GM10847 (cell line): ENCODE results near the gene MEF2D.

Experiments used
- POLR2A ChIP-seq: IDR thresholded peaks from 2 replicates; pipeline ENCODE4 v1.6.1; 2011; ENCODE audit not compliant: insufficient read length; ENCODE audit errors: extremely low read depth

Gene MEF2D

DNA sequence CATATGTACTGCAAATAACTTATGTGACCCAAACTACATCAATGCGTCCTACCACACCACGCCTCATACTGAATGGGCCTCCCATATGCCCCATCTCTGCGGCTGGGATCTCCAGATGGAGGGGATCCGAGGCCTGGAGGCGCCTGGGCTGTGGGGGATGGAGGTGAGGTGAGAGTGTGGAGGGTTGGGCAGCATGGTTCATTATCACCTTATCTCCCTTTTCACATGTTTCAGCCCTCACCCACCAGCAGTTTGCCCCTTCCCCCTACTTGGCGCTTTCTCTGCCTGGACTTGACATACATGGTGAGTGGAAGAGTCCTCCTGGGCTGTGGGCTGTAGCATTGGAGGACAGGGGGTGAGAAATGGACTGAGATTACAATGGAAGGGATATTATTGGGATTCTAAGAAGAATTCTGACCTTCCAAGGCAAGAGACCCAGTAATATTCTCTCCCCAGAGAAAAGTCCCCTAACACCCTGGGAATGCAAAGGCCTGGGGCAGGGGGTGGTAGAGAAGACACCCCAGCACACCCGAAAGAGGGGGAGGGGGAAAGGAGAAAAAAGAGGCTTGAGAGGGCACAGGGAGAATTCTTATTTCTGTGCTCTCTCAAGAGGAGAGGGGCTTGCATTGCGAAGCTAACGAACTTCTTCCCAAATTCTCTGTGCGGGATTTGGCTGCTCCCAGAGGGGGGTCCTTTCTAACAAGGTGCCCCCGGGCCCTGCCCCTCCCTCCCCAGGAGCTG lies 61.4 kb downstream of the MEF2D start:
- TF ChIP-seq POLR2A = no peak

DNA sequence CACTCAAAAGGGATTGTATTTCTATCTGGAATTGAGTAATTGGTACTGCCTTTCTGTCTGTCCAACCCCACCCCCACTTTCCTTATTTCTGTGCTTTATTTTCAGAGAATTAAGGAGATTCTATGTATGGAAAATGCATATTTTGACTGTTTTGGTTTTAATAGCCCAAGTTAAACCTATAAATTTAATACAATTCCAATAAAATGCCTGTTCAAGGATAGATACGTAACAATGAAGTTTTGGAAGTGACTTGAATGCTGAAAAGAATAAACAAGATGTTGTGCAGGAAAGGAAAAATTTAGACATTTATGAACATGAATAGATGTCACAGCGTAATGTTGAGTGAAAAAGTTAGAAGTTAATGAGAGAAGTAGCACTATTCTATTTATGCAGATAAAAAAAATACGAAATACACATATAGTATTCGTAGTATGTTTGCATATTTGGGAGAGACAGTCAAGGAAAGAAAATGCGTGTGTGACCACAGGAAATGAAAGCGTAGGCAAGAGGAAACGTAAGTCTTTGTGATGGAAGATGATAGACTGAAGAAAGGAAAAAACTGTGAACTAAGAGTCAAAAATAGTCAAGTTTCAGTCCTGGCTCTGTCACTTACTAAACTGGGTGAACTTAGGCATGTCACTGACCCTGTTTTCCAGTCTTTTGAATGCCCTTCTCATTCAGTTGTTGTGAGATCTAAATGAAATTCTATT lies 62.1 kb downstream of the MEF2D start:
- TF ChIP-seq POLR2A = no peak

- TF ChIP-seq POLR2A = no peak
Measured at GRCh38 chr1:156437037-156437867, 63.3 kb downstream of the MEF2D start.

- TF ChIP-seq POLR2A = no peak
Measured at GRCh38 chr1:156436141-156437036, 64.2 kb downstream of the MEF2D start.

GRCh38 chr1:156435545-156436140 lies 64.9 kb downstream of the MEF2D start:
- no peak for TF ChIP-seq POLR2A

GRCh38 chr1:156434989-156435544 lies 65.5 kb downstream of the MEF2D start:
- no peak for TF ChIP-seq POLR2A

- no peak for TF ChIP-seq POLR2A
Measured at GRCh38 chr1:156433602-156434001, 67.0 kb downstream of the MEF2D start.

DNA sequence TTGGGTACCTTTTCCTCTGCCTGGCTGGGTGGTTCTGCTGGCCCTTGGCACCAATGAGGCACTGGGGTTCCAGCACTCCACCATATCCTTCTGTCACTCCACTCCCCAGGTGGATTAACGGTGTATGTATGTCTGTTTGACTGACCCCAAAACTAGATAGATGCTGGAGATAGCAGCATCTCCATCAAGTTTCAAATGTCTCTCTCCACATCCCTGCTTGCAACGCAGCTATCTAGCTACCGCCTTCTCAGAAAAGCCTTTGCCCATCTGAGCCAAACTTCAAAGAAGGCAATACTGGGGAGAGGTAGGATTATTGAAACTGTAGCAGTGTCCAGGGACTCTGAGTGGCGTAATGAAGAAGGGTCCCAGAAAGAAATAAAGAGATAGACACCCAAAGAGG lies 67.5 kb downstream of the MEF2D start:
- no peak for TF ChIP-seq POLR2A

DNA sequence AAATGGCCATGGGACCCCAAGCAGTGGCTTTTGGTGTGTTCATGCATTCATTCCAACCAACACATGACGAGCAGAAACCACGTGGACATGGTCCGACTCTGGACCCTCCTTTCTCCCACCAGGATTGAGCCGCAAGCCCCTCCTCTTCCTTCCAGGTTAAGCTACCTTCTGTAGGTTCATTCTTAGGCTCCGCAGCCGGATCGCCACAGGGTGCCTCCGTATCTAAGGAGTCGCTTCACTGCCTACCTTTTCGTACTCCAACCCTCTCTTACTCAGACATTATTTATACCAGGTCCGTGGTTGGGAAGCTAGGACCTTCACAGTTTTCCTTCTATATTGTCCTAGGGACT lies 67.9 kb downstream of the MEF2D start:
- no peak for TF ChIP-seq POLR2A

- TF ChIP-seq POLR2A = no peak
Measured at GRCh38 chr1:156431769-156432668, 68.6 kb downstream of the MEF2D start.

DNA sequence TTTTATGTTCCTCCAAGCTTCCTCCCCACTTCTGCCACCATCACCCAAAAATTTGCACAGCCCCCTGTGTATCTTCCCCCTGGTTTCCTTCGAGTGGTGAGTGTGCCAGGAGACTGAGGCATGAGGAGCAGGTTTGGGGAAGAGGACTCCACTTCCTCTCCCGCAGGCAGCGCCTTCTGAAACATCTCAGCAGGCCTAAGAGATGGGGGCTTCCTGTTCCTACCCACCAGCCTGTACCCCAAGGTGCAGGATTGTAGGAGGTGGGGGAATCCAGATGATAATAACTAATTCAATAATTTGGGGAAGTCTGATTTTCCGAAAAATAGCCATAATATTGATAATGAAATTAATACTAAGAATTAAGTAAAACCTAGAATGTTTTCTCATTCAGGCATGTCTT lies 69.2 kb downstream of the MEF2D start:
- no peak for TF ChIP-seq POLR2A

GRCh38 chr1:156430866-156431265 lies 69.7 kb downstream of the MEF2D start:
- no peak for TF ChIP-seq POLR2A

- TF ChIP-seq POLR2A = no peak
Measured at GRCh38 chr1:156430303-156430702, 70.3 kb downstream of the MEF2D start.

DNA sequence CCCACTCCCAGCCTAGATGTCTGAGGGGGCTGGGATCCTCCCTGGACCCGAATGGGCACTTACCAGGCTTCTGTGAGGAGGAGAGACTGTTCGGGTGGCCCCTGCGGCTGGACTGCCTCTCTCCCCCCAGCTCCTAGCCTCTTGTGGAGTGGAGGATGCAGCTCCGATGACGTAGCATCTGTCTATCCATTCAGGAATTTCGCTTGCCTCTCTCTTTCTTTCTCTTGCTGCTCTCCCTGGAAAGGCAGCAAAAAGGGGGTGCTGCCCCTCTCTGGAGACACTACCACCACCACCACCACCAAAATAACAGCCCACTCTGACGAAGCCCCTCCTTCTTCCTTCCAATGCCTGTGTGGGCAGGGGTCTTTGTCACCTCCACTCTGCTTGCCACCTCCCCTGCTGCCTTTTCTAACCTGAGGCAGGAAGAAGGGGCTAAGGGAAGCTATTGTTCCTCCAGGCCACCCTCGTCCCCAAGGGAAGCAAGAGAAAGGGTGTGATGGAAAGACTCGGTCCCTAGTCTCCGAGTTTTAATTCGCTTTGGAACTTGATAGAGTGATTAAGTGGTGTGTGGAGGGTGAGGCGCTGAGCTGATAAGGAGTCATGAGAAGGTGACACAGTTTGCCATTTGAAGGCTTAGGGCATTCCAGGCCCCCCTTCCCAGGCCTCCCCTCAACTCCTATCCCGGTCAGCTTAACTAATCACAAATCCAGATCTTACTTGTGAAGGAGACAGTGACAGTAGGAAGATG lies 71.1 kb downstream of the MEF2D start:
- TF ChIP-seq POLR2A = no peak
